GM23248 (cell line): ENCODE results near the gene ACTA1.

Source experiments
- EZH2 ChIP-seq: fragments of 200-600 bp; sonication (generic); IDR thresholded peaks from 2 replicates; pipeline ENCODE4 v1.6.1; 2018; ENCODE audit warnings: antibody characterized with exemption, mild to moderate bottlenecking; ENCODE audit not compliant: insufficient read depth, poor library complexity, severe bottlenecking
- EZH2phosphoT487 ChIP-seq: fragments of 200-600 bp; sonication (generic); IDR thresholded peaks from 2 replicates; pipeline ENCODE4 v1.6.1; 2018; ENCODE audit warnings: antibody characterized with exemption, moderate library complexity, mild to moderate bottlenecking, low read depth; ENCODE audit not compliant: insufficient read depth

- TF ChIP-seq EZH2 (no peak), EZH2phosphoT487 (no peak)
These were observed 20.2 kb upstream of the ACTA1 start for GRCh38 chr1:229454056-229454455.
